ACC112 (cell line): ENCODE data around the gene CBX2.

Source experiments
- H2AFZ ChIP-seq: fragments of 200-600 bp; sonication (generic); one replicate; pipeline ENCODE4 v1.6.0; 2017; ENCODE audit warnings: antibody characterized with exemption, low read length; ENCODE audit not compliant: unreplicated experiment
- H3K27ac ChIP-seq: fragments of 200-600 bp; sonication (generic); 2 replicates; pipeline ENCODE4 v1.5.1; 2014; ENCODE audit warnings: low read depth, mild to moderate bottlenecking, antibody characterized with exemption, low read length, moderate library complexity
- H3K27me3 ChIP-seq: fragments of 200-600 bp; sonication (generic); 2 replicates; pipeline ENCODE4 v1.6.1; 2014; ENCODE audit warnings: mild to moderate bottlenecking, antibody characterized with exemption, low read length, moderate library complexity, mixed read lengths; ENCODE audit not compliant: insufficient read depth
- H3K36me3 ChIP-seq: fragments of 200-600 bp; sonication (generic); 2 replicates; pipeline ENCODE4 v1.6.1; 2016; ENCODE audit warnings: mild to moderate bottlenecking, antibody characterized with exemption, low read length, moderate library complexity, mixed read lengths; ENCODE audit not compliant: insufficient read depth
- H3K4me1 ChIP-seq: fragments of 200-600 bp; sonication (generic); one replicate; pipeline ENCODE4 v1.6.1; 2016; ENCODE audit warnings: low read length, mixed read lengths; ENCODE audit not compliant: insufficient read depth, unreplicated experiment, control insufficient read depth
- H3K4me3 ChIP-seq: fragments of 200-600 bp; sonication (generic); 2 replicates; pipeline ENCODE4 v1.5.1; 2014; ENCODE audit warnings: mild to moderate bottlenecking, low read depth, low read length
- H3K79me2 ChIP-seq: fragments of 200-600 bp; sonication (generic); one replicate; pipeline ENCODE4 v1.6.0; 2016; ENCODE audit warnings: low read length; ENCODE audit not compliant: control insufficient read depth, unreplicated experiment, insufficient read depth

The CBX2 gene

GRCh38 chr17:79811011-79811867, 33.3 kb downstream of the CBX2 start:
- Histone ChIP-seq H3K27me3 (peaks cover 83% of the 10 kb centered on the region), H3K4me3 (peak overlapping the region; percentile 2), H2AFZ (no peak overlapping the region), H3K27ac (no peak overlapping the region), H3K36me3 (no peaks in the 10 kb centered on the region), H3K79me2 (no peaks in the 10 kb centered on the region), H3K4me1 (peaks cover 15% of the 10 kb centered on the region)

DNA sequence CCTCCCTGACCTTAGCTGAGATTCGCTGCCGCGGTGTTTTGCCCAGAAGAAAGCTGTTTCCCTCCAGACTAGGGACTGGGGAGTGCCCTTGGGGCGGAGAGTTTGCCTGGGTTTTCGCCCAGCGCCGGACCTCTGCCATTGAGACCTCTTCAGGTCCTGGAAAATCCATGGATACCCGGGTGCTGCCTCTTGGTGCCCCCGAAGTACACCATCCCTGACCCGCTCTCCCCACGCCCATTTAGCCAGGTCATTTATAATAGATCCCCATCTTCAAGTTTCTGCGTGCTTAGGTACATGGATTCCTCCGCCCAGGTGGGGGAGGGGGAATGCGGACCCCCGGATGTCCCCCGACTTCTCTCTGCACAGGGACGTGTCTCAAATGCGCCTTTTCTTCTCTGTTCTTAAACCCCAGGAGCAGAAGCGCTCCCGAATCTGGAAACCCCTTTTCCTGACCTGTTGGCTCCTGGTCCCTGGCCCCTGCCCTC, 34.0 kb downstream of the CBX2 start:
- no peak overlapping the region for H3K27ac ChIP-seq

DNA sequence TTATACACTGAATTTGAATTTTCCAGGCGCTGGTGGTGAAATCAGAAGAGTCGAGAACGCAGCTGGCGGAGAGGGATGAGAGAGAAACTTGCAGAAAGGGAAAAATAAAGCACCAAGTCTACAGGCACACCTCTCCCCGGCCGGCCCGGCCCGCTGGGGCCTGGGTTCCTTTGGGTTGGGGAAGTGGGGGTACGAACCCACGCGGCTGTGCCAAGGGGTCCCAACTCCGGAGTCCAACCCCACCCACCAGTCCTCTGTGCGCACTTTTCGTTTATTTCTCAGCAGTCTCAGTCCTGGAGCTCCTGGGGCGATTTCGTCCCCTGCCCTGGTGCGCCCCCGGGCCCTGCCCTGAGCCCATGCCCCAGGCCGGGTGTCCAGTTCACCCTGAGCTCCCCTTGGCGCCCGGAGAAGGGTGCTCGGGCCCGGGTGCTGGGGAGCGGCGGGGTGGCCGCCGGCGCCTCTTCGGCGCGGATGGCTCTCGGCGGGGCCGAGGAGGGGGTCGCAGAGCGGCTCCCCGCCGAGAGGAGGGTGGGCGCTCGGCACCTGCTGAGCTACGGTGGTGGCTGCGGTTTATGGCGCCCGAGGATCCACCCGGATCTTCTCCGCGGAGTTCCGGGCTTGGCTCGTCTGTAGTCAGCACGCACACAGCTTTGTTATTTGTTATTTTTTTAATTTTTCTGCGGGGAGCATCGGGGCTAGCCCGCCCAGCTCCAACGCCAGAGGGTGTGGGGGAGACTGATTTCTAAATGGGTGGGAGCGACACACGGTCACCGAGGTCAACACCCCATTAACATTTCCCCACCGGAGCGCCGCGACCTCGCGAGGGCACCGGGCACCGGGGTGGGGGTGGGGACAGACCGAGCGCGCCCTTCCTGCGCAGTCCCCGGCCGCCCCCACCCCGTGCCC, 34.7 kb downstream of the CBX2 start:
- Histone ChIP-seq H2AFZ (peak overlapping the region; percentile 49), H3K4me1 (peaks cover 15% of the 10 kb centered on the region), H3K79me2 (no peaks in the 10 kb centered on the region), H3K27ac (no peak overlapping the region), H3K36me3 (no peaks in the 10 kb centered on the region), H3K27me3 (peaks cover 80% of the 10 kb centered on the region), H3K4me3 (peak overlapping the region; percentile 69)

More for the DNA sequence above, 34.0 kb downstream of the CBX2 start:
- H2AFZ ChIP-seq: no peak overlapping the region
- peak overlapping the region; percentile 2 for H3K4me3 ChIP-seq
- peaks cover 83% of the 10 kb centered on the region for H3K27me3 ChIP-seq
- no peaks in the 10 kb centered on the region for H3K79me2 ChIP-seq
- H3K4me1 ChIP-seq: peaks cover 15% of the 10 kb centered on the region
- no peaks in the 10 kb centered on the region for H3K36me3 ChIP-seq

DNA sequence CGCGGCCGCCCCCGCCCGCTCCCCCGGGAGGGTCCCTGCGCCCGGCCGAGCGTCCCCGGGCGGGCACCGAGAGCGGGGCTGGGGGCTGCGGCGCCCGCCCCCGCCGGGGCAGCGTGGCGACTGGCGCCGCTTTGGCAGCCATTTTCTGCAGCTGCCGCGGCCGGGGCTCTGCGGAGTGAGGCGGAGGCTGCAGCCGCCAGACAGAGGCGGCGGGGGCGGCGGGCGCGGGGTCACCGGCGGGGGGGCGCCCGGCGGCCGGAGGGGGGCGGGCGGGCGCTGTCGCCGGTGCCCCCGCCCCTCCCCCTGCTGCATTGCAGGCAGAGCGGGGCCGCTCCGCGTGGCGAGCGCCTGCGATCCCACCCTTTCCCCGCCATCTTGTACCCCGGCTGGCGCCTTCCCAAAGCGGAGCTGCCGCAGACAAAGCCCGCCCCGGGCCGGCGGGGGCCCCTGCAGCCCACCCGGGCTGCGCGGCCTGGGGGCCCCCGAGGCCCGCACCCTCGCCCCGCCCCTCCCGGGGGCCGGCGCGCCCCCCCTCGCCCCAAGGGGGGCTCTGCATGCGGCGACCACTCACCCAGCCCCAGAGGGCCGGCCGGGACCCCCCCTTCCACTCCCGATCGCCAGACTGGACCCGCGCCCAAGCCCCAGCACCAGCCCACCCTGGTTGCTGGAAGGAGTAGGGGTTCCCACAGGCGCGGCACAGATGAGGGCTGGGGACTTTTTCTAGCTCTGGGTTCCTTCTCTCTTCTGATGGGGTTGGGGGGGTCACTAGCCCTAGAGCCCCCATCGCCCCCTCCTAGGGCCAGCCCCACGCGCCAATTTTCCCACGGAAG, 35.6 kb downstream of the CBX2 start:
- H3K79me2 ChIP-seq: no peaks in the 10 kb centered on the region
- peaks cover 15% of the 10 kb centered on the region for H3K4me1 ChIP-seq
- H3K27ac ChIP-seq: no peak overlapping the region
- H3K27me3 ChIP-seq: peaks cover 71% of the 10 kb centered on the region
- H3K4me3 ChIP-seq: peak overlapping the region; percentile 69
- H2AFZ ChIP-seq: peak overlapping the region; percentile 49
- H3K36me3 ChIP-seq: no peaks in the 10 kb centered on the region

GRCh38 chr17:79814127-79814973, 36.4 kb downstream of the CBX2 start:
- Histone ChIP-seq H3K27ac (no peak overlapping the region), H3K79me2 (no peaks in the 10 kb centered on the region), H2AFZ (no peak overlapping the region), H3K4me1 (peaks cover 15% of the 10 kb centered on the region), H3K27me3 (peaks cover 62% of the 10 kb centered on the region), H3K4me3 (peak overlapping the region; percentile 57), H3K36me3 (no peaks in the 10 kb centered on the region)

GRCh38 chr17:79814974-79815835, 37.3 kb downstream of the CBX2 start:
- Histone ChIP-seq H3K27ac (no peak overlapping the region), H2AFZ (no peak overlapping the region), H3K4me3 (peak overlapping the region; percentile 57), H3K36me3 (no peaks in the 10 kb centered on the region), H3K27me3 (peaks cover 60% of the 10 kb centered on the region), H3K79me2 (no peaks in the 10 kb centered on the region), H3K4me1 (peaks cover 15% of the 10 kb centered on the region)

- no peak overlapping the region for H3K4me3 ChIP-seq
- peaks cover 53% of the 10 kb centered on the region for H3K27me3 ChIP-seq
- no peak overlapping the region for H3K27ac ChIP-seq
- no peak overlapping the region for H2AFZ ChIP-seq
- H3K79me2 ChIP-seq: no peaks in the 10 kb centered on the region
- peaks cover 15% of the 10 kb centered on the region for H3K4me1 ChIP-seq
- H3K36me3 ChIP-seq: no peaks in the 10 kb centered on the region
These were observed 38.0 kb downstream of the CBX2 start for GRCh38 chr17:79815836-79816461.

DNA sequence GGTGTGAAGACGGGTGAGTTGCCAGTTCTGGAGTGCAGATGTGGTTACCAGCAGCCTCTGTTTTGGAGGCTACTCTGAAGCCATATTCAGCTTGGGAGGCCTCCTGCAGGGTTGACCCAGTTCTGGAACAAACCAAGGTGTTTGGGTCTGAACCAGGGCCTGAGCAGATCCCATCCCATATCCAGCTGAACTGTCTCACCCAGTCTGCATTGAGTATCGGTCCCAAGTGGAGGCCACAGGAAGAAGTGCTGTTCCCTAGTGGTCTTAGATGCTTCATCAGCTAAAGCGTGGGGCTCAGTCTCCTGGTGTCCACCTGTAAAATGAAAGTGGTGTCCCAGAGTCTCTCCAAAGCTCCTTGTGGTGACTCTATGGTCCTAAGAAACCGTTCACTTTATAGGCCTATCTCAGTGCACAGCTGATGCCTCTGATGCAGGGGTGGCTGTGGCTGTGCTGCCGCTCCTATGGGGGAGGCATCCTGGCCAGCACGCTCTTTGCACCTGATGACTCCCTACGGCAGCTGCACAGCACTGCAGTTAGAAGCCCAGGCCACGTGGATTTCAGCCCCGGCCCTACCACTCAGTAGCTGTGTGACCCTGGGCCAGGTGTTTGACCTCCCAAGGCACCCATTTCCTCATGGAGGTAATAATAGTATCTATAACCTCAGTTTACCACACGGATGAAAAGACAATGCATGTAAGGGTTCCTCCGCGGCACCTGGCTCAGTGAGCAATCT, 40.2 kb downstream of the CBX2 start:
- H2AFZ ChIP-seq: no peak overlapping the region
- peaks cover 33% of the 10 kb centered on the region for H3K27me3 ChIP-seq
- no peaks in the 10 kb centered on the region for H3K79me2 ChIP-seq
- no peaks in the 10 kb centered on the region for H3K36me3 ChIP-seq
- H3K27ac ChIP-seq: no peak overlapping the region
- no peak overlapping the region for H3K4me3 ChIP-seq
- H3K4me1 ChIP-seq: no peaks in the 10 kb centered on the region
